Panc1 (cell line): ENCODE results near the gene SEMG2. TPM values are rescaled to one million over a fixed set of nuclear protein-coding genes. Genes with fewer than 3 reads are reported as not detected.

Source experiments
- ATAC-seq: fragments of 200-7000 bp; cut with Tn5 transposase; 2 replicates; pipeline ENCODE4 v1.9.1; 2020; ENCODE audit warnings: mild to moderate bottlenecking, moderate library complexity
- BruUV-seq: library from RNA; stranded (reverse); fragments of 400-500 nt; replicated peaks from 2 replicates; lab custom pipeline; 2021; lab: Mats Ljungman, UMichigan
- CTCF ChIA-PET: fragments of 300-600 bp; sonication (Branson Sonifier 250); formaldehyde crosslinking; loops from one replicate; lab custom pipeline; 2022; ENCODE audit warnings: antibody characterized with exemption; lab: Charles Lee
- POLR2A ChIA-PET: fragments of 300-600 bp; sonication (Branson Sonifier 250); formaldehyde crosslinking; loops from one replicate; lab custom pipeline; 2022; ENCODE audit warnings: antibody characterized with exemption; lab: Charles Lee
- DNase-seq: peaks from one replicate; pipeline ENCODE4 v3.0.0-alpha.2; 2010; ENCODE audit warnings: low read depth, low spot score
- H3K27ac ChIP-seq: 2 replicates; pipeline ENCODE4 v1.5.1; 2011; ENCODE audit warnings: mild to moderate bottlenecking, low read length, inconsistent platforms
- H3K27me3 ChIP-seq: fragments of 200-500 bp; sonication (Bioruptor generic); 2 replicates; pipeline ENCODE4 v1.6.0; 2014; ENCODE audit warnings: low read length, inconsistent platforms; ENCODE audit not compliant: control insufficient read depth, insufficient read depth
- H3K36me3 ChIP-seq: fragments of 200-500 bp; sonication (Bioruptor generic); 2 replicates; pipeline ENCODE4 v1.5.1; 2014; ENCODE audit warnings: inconsistent platforms, mild to moderate bottlenecking, low read length, moderate library complexity; ENCODE audit not compliant: control insufficient read depth, insufficient read depth
- H3K4me1 ChIP-seq: 2 replicates; pipeline ENCODE4 v1.5.1; 2011; ENCODE audit warnings: inconsistent platforms, mild to moderate bottlenecking, low read length, moderate library complexity; ENCODE audit not compliant: control insufficient read depth, insufficient read depth
- H3K4me3 ChIP-seq, 2 experiments: 2 replicates each; pipeline ENCODE4 v1.5.1; 2011 to 2012; ENCODE audit warnings: low read depth in 2 of 2, low read length in 2 of 2, mild to moderate bottlenecking in 2 of 2, inconsistent platforms in 1 of 2, moderate library complexity in 1 of 2
- H3K9me3 ChIP-seq: fragments of 200-500 bp; sonication (Bioruptor generic); 2 replicates; pipeline ENCODE4 v1.5.1; 2014; ENCODE audit warnings: low read depth, mild to moderate bottlenecking, inconsistent platforms, low read length, moderate library complexity; ENCODE audit not compliant: control insufficient read depth, insufficient read depth
- CTCF ChIP-seq: fragments of 450-650 bp; IDR thresholded peaks from 2 replicates; pipeline ENCODE4 v1.5.1; 2017; ENCODE audit warnings: mild to moderate bottlenecking
- POLR2AphosphoS5 ChIP-seq: IDR thresholded peaks from 2 replicates; pipeline ENCODE4 v1.6.1; 2012; ENCODE audit warnings: mild to moderate bottlenecking, low read depth, low read length, moderate library complexity
- REST ChIP-seq, 2 experiments: IDR thresholded peaks; 2 replicates each; pipeline ENCODE4 v1.6.1; 2011 to 2012; ENCODE audit warnings: low read depth in 2 of 2, control low read depth in 1 of 2, low read length in 1 of 2, mild to moderate bottlenecking in 1 of 2, moderate library complexity in 1 of 2; ENCODE audit not compliant: insufficient read depth in 1 of 2
- SIN3A ChIP-seq: IDR thresholded peaks from 2 replicates; pipeline ENCODE4 v1.6.1; 2012; ENCODE audit warnings: low read depth, mild to moderate bottlenecking, low read length, moderate library complexity, borderline replicate concordance; ENCODE audit not compliant: insufficient read depth
- TCF7L2 ChIP-seq: IDR thresholded peaks from 2 replicates; pipeline ENCODE4 v1.6.1; 2011; ENCODE audit warnings: mild to moderate bottlenecking, low read depth, low read length, inconsistent platforms
- in situ Hi-C: cut with HindIII; loops from 2 replicates; pipeline ENCODE4 v1.10.0; 2016; ENCODE audit warnings: low sequenced_read_pairs, low pct_unique_long_range_greater_than_20kb
- intact Hi-C: fragments of 100-400 bp; cut with micrococcal nuclease; formaldehyde crosslinking; loops from one replicate; pipeline ENCODE4 v1.10.0; 2022; ENCODE audit not compliant: unreplicated experiment
- total RNA-seq: library from RNA; stranded (reverse); gene quantifications from one replicate; pipeline ENCODE4 v1.2.1, GENCODE V29; 2021; ENCODE audit not compliant: unreplicated experiment

SEMG2 gene
- total RNA-seq, 1 experiment from 2014 or later: not detected

GRCh38 chr20:45247865-45248264 lies 26.7 kb downstream of the SEMG2 start:
- TF ChIP-seq POLR2AphosphoS5 (no peak), REST (IDR thresholded peaks at IDR 0.05; ENCODE audit: insufficient read depth in 1 of 2, low read depth in 2 of 2, low read length in 1 of 2) (no peak), SIN3A (no peak), CTCF (no peak), TCF7L2 (no peak)
- in situ Hi-C loops: no loop called here
- no peak for DNase-seq
- H3K36me3 ChIP-seq: no peaks in the 10 kb centered on the region
- no peak for ATAC-seq
- H3K9me3 ChIP-seq: no peaks in the 10 kb centered on the region
- no peak overlapping the region for H3K4me3 ChIP-seq
- intact Hi-C loops: no loop called here
- CTCF ChIA-PET: no interaction called here
- POLR2A ChIA-PET: no interaction called here
- H3K4me1 ChIP-seq: no peaks in the 10 kb centered on the region
- peaks cover 56% of the 10 kb centered on the region for H3K27me3 ChIP-seq
- H3K27ac ChIP-seq: no peak overlapping the region
- BruUV-seq: no TSS peak

GRCh38 chr20:45248609-45249008 lies 27.4 kb downstream of the SEMG2 start:
- DNase-seq: no peak
- ChIA-PET POLR2A (no interaction called here), CTCF (no interaction called here)
- Histone ChIP-seq H3K9me3 (no peaks in the 10 kb centered on the region), H3K27ac (no peak overlapping the region), H3K36me3 (no peaks in the 10 kb centered on the region), H3K4me3 (no peak overlapping the region), H3K4me1 (no peaks in the 10 kb centered on the region), H3K27me3 (peaks cover 52% of the 10 kb centered on the region)
- intact Hi-C loops: no loop called here
- no TSS peak for BruUV-seq
- TF ChIP-seq POLR2AphosphoS5: no peak
- no peak for TF ChIP-seq SIN3A
- TF ChIP-seq CTCF: no peak
- no peak for TF ChIP-seq REST (IDR thresholded peaks at IDR 0.05; ENCODE audit: insufficient read depth in 1 of 2, low read depth in 2 of 2, low read length in 1 of 2)
- no peak for TF ChIP-seq TCF7L2
- in situ Hi-C loops: no loop called here
- no peak for ATAC-seq
